Inflammatory macrophage (primary cell): ENCODE results near the gene RBBP8NL.
A peak's percentile ranks its signal among the peaks of the same experiment; 100 is the strongest.

Experiments
- DNase-seq, 2 donors: peaks; one replicate each; pipeline ENCODE4 v3.0.0-alpha.2; 2020 to 2022

RBBP8NL gene

DNA sequence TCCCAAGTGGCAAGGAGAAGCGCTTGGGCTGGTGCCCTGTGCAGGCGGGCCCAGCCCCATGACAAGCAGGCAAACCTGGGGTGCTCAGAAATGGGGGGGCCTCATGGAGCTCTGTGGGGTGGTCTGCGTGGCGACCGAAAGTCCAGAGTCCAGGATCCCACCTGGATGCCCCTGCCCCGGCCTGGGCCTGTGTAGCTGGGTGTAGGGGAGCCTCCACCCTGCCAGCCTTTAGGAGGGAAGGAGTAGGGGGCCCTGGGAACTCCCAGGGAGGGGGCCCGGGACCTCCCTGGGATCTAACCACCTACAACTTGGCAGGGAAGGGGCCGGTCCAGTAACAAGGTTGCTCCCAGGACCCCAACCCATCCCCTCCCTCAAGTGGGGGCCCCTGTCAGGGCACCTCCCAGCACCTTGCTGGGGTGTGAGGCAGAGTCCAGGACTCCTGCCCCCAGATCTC, 55.7 kb downstream of the RBBP8NL start:
- no peak for DNase-seq

DNA sequence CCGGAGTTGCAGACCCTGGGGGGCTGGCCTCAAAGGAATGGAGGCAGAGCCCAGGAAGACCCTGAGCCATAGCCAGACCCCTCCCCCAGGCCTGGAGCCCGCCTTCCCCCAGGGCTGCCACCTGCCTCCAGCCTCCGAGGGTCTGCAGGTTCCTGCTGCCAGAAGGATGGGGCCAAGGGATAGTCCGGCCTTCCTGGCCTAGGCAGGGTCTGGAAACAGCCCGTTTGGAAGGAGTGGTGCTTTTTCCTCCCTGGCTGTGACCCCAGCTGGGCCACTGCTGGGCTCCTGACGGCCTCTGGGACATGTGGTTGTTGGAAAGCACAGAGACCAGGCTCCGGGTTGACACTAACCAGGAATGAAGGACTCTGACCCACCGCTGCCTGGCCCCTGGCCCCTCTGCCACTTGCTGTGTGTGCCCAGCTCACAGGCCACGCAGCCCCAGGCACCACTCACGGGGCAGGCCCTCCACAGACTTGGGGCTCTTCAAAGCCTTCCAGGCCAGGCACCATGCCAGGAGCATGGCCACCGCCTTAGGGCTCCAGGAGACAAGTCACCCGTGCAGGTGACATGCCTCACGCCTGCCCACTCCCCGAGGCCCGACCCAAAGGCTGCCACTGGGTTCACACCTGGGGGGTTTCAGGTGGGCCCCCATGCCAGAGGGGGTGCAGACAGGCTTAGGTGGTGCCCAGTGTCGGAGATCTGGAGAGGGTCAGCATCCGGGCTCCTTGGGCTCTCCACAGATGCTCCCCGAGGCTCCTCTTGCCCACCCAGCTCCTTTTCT, 56.3 kb downstream of the RBBP8NL start:
- DNase-seq = no peak

DNA sequence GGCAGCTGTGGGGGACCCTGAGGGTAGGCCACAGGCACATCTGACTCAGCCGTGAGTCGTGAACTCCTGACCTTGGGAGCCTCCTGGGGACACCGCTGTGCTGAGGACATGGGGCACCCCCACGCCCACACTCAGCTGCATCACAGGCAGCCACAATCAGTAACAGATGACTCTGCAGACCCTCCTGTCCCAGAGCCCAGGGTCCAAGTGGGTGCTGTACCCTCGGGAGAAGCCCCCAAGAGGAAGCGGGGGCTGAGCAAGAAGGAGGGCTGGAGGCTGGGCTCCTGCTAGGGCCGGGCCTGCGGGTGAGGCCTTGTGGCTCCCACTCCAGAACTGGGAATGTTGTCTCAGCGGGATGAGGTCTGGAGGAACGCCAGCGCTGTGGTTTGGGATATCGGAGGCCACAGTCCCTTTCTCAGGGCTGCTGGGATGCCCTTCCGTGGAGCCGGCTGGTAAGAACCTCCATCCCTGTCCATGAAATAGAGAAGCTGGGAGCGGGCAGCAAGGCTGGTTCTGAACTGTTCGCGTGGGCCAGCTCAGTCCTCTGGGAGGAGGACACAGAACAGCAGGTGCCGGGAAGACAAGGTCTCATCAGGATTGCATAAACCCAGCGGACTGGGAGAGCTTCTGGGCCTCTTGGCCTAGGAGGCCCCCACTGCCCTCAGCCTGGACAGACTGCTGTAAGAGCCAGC, 57.1 kb downstream of the RBBP8NL start:
- DNase-seq = peak; percentile 13 to 61

DNA sequence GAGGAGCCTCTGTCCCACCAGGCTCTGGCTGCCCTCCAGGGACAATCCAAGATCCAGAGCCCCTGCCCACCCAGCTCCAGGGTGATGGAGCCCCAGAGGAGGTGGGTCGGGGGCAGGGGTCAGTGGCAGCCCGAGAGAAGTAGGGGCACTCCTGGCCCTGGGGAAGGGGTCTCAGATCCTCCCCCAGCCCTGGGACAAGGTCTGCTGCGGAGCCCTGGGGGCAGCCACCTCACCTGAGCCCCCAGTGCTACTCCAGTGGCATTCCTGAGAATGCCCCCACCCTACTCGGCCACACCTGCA, 57.6 kb downstream of the RBBP8NL start:
- DNase-seq = no peak

DNA sequence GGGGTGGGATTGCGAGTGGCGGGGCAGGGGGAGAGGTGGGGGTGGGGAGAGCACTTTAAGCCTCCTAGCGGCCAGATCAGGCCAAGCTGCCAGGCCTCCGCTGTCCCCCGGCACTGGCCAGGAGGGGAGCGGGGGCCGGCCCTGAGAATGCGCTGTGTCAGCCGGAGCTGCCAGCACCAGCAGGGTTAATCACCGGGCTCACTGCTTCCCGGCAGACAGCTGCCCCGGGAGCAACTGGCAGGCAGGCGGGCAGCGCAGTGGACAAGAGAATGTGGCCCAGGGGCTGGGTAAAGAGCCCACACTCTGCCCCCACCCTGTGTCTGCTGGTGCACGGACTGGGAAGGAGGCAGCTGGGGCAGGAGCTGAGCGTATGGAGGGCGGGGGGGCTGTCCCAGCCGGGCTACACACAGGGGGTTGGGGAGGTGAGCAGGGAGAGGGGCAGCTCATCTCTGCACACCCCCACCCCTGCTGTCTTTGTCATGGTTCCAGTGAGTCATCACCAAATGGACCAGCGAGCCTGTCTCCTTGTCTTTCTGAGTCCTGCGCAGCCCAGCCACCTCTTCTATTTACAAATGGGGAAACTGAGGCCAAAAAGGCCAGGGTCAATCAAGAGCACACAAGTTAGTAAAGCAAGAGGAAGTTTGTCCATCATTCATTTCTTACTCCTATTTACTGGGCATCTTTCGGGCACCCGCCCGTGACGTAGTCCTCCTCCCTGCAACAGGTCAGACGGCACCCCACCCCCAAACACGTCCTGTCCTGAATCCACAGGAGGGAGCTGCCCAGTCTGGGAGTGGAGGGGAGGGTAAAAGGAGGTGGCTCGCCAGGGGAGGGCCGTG, 58.1 kb downstream of the RBBP8NL start:
- peak in 1 of 2 donors; percentile 8 for DNase-seq

DNA sequence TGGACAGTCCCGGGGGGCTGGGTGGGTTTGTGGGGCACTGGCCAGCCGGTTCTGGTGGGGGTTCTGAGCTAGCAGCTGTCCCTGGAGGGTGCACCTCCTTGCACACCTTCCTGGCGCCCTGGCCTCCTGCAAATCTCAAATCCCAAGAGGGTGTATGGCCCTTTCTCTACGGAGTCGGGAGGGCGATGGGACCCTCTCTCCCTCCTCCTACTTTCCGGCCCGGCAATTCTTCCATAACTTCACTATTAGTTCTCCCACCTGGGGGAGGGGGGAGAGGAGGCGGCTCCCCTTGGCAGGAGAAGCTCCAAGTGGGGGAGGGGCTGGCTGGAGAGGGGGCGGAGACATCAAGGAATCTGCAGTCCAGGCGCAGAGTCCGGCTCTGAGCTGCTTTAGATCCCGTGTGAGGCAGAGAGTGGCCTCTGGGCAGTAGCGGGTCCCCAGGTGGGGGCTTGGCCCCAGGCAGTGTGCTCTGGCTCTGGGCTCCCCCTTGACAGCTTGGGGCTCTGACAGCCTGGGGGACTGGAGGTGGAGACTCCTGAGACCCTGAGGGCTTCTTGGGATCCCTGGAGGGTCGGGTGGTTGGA, 58.9 kb downstream of the RBBP8NL start:
- no peak for DNase-seq

DNA sequence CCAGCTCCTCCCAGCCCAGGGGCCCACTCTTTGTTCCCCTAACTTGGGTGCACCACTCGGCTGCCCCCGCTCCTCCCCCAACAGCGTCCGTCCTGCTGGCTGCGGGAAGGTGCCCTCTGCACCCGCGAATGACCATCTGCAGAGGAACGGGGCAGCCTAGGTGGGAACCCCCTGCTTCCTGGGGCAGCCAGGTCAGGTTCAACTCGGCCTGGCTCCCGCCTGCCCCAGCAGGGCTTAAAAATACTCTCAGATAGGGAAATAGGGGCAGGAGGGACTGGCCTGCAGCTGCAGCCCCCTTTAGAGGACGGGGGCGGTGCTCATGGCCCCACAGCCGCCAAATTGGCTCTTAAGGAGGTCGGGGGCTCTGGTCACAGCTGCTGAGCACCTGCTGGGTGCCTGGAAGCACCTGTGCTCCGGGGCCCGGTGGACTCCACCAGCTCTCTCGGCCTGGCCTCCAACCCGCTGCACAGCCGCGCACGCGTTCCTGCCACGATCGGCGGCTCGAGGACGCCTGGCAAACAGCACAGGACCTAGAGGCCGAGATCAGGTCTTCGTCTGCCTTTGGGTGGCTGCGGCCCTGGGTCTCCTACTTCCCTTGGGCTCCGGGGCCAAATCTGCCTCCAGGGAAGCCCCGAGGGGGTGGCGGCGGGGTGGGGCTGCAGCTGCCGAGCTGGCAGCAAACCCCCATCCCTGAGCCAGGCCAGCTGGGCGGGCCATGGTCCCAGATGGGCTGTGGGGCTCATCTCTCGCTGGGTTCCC, 59.5 kb downstream of the RBBP8NL start:
- no peak for DNase-seq

DNA sequence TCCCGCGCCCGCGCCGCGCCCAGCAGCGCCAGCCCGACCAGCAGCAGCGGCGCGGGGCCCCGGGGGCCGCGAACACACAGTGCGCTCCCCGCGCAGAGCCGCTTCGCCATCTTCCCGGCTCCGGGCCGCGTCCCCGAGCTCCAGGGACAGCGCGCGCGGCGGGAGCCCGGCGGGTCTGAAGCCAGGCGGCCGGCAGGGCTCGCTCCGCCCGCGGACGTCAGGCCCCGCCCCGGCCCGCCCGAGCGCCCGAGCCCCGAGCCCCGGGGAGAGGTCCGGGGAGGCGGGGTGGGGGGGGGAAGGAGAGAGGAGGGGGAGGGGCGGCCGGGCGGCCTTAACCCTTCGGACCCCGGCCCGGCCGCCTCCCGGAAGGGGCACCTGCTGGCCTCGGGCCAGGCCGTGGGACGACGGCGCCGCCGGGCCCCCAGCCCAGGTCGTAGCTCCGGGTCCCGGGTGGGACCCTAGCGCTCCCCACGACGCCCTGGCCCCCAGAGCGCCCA, 60.2 kb downstream of the RBBP8NL start, which contains the start of gene LAMA5:
LAMA5 (minus strand) TSS at position 177 of the 497 bp plus-strand sequence; CDS start at position 110, 67 bp downstream.
- peak; percentile 7 to 44 for DNase-seq

DNA sequence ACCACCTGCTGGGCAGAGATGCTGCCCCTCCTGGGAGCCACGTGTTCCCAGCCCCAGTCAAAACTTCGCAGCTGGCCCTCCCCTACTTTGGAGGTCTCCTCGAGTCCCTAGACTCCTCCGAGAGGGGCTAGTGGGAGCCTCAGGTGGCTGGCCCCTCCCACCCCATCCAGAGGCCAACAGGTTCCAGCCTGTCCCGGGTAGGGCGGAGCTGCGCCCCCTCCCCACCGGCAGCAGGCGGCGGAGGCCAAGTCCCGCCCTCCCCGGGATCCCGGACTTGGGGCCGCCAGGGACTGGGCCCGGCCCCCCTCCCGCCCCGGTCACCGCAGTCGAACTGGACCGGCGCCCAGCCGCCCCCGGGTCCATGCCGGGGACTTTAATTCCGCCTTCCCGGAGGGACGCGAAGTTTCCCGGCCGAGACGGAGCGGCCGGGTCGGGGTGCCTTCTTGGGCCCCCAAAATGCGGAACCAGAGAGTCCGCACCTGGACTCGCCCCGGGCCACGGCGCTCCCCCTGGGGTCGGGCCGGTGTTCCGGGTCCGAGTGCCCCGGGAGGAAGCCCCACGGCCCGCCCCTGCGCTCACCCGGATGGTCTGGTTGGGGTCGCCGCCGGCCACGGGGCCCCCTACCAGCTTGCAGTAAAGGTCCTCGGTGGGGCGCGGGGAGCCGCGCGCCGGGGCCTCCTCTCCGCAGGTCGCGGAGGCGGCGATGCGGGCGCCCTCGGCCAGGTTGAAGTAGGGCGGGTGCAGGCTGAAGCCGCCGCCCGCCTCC, 60.8 kb downstream of the RBBP8NL start:
- DNase-seq = no peak

DNA sequence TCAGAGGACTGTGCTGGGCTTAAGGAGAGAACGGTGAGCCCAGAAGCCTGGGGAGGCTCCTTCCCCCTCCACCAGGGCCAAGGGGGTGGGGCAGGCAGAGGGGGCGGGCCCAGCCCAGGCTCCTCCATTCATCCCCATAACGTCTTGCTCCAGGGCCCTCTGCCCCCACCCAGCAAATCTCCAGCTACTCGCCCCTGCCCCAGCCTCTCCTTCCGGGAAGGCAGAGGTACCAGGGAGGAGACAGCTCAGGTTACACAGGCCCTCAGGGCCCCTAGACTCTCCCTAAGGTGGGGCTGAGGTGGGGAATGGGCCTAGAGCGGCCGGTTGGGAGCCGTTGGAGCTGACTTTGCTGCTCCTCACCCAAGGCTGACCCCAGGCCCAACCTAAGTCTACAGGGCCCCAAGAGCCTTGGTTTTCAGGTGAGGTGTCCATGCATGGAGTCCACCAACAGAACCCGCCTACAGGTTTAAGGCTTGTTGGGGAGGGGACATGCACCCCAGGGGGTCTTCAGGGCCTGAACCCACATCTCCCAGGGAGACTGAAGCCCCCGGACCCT, 61.4 kb downstream of the RBBP8NL start:
- no peak for DNase-seq

DNA sequence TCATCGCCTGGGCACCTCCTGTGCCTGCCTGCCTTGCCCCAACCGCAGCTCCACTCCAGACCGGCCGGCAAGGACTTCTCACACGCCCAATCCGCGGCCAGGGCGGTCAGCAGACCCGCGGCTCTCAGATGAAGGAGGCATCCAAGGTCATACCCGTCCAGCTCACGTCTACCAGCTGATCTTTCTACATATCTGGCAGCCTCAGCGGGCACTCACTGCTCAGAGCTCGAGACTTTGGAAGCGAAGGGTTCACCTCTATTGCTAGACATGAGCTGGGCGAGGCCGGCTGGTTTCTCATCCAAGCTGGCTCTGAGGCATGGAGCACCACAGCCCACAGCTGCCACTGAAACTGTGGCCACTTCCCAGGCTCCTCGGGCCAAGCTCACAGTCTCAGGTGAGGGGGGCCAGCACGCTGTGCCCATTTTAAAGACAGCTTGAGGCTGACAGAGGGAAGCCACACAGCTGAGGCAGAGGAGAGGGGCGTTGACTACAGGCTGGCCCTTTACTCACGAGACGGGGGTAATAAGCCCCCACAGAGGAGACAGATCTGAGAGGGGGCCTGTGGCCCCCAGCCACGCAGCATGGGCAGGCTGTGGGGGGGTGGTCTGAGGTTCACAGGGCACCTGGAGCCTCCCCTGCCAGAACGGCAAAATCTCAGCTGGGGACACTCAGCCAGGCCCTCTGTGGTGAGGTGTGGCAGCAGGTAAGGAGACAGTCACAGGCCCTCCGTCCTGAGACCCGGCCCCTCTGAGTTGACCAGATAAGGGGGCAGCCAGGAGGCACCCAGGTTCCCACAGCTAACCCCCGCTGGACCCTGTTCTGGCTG, 62.2 kb downstream of the RBBP8NL start:
- DNase-seq = no peak

DNA sequence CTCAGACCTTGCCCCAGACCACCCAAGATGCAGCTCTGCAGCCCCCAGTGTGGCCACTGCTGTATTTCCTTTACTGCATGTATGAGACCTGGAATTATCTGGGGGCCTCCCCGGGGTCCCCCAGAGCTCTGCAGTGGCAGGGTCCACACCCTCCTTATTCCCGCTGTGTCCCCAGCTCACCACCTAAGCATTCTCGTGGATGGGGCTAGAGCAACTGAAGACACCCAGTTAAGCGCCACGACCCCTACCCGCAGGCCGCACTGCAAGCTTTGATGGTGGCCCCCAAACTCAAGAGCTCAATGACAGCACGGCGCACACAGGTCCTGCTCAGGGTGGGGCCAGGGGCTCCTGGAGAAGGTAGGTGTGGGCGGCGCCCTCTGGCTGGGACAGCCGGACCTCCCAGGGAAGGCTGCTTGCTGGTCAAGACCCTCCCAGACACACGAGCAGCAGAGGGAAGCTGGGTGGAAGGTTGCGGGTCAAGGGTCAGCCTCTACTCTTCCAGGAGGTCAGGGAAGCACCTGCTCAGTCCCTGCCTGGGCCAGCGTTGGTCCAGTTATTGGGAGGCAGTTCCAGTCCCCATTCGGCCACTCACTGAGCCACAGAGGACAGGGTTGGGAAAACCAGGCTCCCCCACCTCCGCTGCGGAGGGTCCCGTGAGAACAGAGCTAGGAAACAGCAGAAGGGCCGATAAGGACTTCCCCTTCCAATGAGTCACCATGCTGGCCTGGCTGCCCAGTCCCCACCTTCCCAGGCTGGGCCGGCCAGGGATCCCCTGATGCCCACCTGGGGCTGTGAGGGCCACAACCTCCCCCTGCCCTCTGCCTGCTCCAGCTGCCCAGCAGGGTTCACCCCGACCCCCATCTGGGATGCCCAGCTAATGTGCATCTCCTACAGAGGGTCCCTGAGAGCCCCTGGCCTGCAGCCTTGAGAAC, 63.2 kb downstream of the RBBP8NL start:
- DNase-seq = no peak

DNA sequence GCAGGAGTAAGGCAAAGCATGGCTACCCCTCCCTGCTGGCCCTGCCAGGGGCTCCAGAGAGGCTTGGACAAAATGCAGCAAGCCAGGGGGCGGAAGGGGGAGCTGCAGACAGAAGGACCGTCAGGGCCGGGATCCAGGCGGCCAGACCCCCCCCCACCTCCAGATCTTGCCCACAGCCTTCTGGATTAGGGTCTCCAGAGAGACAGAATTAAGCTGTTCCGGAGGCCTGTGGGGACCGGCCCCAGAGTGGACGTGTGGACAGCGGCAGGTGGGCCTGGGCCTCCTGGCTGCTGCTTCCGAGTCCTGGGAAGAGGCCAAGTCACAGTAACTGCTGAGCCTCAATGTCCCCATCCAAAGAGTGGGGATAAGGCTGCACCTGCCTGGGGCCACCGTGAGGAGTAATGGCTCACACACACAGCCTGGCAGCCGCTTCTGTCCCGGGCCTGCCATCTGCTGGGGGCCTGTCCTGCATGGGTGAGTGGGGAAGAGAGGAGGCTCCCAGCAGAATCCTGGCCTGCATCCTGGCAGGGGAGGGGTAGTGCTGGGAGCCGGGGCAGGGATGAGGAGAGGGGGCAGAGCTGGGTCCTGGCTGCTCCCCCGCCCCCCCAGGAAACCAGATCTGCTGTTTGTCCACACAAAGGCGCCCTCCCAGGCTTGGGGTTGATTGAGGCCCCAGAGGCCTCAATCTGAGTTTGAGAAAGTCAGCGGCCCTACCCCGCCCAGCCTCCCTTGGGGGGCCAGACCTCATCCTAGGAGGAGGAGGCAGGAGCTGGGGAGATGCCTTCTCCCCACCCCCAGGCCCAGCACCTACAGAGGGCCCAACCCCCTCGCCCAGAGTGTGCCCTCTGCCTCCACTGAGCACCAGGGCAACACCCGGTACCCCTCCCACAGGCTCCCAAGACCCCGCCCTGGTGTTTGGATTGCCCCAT, 64.1 kb downstream of the RBBP8NL start:
- DNase-seq = no peak

DNA sequence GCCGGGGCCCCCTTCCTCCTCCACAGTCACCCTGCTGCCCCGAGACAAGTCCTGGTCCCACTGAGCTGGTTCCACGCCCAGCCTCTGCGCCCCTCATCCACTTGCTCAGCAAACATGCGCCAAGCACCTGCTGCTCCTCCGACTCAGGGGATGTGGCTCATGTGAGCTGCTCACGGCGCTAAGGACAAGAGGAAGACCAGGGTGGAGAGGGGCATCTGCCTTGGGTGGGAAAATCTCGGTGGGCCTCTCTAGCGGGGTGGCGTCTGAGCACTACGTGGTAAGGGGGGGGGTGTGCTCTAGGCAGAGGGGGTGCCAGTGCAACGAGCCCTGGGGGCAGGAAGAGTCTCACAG, 64.8 kb downstream of the RBBP8NL start:
- no peak for DNase-seq

DNA sequence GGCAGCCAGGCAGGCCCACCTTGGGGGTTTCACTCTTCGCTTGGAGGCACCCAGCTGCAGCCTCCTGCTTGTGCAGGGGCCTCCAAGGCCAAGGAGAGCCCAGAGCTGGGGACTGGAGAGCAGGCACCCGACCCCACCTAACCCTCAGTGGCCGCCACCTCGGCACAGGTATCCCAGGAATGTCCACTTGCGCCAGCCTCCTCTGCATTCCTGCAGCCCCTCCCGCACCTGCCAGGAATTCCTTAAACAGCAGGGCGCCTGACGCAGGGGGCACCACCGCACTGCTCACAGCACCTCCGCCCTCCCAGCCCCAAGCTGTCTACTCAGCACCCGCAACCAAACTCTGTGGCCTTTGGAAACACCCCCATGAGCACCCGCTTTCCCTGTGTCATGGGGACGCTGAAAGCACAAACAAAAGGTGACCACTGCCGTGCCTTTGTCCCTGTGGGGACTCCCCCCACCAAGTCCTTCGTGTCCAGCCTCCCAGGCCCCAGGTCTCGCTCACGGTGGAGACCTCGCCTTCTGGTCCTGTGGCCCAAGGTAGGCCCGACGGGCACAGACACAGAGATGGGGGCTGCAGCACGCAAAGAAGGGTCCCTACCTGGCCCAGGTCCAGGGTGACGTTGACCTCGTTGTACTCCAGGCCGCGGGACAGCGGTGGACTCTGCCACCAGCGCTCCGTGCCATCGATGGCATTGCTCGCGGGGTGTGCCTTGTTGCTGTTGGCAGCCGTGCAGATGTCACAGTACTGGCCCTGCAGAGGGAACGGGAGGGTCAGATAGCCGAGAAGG, 65.3 kb downstream of the RBBP8NL start:
- DNase-seq = no peak

DNA sequence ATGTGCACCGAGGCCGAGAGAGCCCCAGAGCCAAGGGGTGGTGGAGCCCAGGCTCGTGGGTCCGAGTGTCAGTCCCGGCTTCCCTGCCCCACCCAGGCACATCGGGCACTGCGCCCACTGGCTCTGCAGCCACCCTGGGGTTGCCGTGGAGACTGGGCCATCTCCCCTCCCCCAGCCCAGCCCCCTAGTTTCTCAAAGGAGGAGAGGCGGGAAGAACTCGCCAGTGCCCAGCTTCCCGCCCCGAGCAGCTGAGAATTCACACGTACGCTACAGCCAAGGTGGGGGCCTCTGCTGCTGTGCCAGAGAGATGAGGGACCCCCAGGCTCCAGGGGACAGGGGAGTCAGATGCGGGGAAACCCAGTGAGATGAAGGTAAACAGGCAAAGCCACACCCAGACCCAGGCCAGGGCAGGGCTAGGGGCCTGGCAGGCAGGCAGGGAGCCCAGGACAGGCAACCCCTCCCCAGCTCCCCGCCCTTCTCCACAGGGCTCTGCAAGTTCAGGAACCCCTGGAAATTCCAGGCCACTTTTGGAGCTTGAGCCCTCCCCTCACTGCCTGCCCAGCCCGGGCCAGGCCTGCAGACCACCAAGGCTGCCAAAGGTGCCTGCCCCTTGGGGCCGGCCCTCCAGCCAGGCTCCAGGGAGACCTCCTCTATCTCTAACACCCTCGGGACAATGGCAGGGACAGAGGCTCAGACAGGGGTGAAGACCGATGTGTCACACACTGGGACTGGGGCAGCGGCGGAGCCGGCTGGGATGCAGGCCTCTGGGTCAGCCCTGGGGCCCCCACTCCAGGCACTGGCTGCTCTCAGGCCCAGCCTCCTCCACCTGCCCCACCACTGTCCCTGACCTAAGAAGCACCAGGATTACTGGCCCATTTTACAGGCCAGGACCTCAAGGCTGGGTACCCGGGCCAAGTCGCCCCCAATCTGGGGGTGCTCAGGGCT, 66.2 kb downstream of the RBBP8NL start:
- no peak for DNase-seq
